GM21723 (cell line): ENCODE measurements around the gene BTN3A1.
"Not testable (repeated sequence)": the region's sequence is repeated elsewhere in the genome, so short reads cannot be mapped to it uniquely, and the experiment has no call there.

ENCODE experiments used
- ATAC-seq: cut with Tn5 transposase; IDR thresholded peaks from one replicate; pipeline ENCODE4 v1.9.1; 2021; ENCODE audit warnings: mild to moderate bottlenecking, moderate library complexity; ENCODE audit not compliant: unreplicated experiment

BTN3A1 gene

DNA sequence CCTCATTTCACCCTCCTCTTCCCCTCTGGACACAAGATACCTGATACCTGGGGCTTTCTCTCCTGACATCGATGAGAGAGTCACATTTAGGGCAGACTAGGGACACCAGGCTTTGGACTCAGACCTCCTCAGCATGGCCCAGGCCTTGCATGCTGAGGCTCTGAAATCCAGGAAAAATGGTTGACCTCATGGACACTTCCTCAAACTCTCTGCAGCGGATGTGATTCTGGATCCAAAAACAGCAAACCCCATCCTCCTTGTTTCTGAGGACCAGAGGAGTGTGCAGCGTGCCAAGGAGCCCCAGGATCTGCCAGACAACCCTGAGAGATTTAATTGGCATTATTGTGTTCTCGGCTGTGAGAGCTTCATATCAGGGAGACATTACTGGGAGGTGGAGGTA, 10.9 kb downstream of the BTN3A1 start:
- ATAC-seq: no peak

DNA sequence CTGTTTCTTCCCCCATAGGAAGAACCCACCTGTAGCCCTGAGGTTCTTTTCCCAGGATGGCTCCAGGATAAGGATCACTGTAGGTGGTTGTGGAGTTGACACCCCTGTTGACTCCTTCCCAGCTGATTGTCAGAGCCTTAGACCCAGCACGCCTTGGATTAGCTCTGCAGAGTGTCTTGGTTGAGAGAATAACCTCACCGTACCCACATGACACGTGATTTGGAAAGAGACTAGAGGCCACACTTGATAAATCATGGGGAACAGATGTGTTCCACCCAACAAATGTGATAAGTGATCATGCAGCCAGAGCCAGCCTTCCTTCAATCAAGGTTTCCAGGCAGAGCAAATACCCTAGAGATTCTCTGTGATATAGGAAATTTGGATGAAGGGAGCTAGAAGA, 12.2 kb downstream of the BTN3A1 start:
- no peak for ATAC-seq

DNA sequence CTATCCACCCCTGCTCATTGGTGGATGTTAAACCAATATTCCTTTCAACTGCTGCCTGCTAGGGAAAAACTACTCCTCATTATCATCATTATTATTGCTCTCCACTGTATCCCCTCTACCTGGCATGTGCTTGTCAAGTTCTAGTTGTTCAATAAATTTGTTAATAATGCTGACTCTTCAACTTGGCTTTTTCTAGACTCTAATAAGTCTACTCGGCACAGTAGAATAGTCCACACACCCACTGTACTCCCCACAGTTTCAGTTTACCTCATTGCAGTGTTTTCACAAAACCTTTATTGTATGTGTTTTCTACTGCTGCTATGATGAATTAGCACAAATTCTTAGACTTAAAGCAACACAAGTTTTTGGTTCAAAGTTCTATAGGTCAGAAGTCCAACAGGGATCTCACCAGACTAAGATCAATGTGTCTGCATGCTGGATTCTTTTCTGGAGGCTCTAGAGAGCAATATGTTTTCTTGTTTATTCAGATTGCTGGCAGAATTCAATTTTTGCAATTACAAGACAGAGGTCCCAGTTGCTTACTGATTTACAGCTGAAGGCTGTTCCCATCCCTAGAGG, 13.1 kb downstream of the BTN3A1 start:
- ATAC-seq: no peak

DNA sequence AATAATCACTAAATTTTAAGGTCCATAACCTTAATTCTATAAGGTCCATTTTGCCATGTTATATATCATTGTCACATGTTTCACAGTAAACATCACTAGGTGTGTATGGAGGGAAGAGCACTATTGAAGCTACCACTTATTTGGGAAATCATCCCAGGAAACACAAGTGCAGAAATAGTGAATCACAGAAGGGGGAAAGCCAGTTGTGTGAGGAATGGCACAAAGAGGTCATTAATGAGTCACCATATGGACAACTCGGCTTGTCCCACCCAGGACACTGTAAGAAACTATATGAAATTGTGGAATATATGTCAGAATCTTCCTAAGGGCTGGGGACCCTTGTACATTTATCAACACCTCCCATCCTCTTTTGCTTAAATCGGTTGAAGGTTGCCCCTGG, 13.7 kb downstream of the BTN3A1 start:
- no peak for ATAC-seq

DNA sequence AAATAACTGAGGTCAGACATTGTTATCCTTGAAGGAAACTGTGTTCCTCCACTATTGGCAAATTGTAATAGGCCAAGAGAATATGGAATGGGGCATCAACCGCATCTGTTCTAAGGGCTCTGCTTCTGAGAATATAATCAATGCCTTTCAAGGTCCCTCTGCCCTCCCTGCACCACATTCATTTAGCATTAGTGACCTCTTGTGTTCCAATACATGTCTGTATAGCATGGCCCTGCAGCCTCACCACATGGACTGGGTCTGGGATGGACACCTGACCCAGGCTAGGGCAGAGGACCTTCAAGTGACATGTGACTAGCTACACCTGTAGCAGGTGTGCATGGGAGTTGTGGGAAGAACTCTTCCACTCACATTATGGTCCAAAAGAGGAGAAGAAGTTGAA, 14.2 kb downstream of the BTN3A1 start:
- no peak for ATAC-seq

DNA sequence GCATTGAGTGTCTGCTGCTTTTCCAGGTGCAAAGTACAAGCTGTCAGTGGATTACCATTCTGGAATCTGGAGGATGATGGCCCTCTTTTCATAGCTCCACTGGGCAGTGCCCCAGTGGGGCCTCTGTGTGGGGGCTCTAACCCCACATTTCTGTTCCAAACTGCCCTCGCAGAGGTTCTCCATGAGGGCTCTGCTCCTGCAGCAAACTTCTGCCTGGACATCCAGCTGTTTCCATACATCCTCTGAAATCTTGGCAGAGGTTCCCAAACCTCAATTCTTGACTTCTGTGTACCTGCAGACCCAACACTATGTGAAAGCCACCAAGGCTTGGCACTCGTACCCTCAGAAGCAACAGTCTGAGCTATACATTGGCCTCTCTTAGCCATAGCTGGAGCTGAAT, 16.0 kb downstream of the BTN3A1 start:
- ATAC-seq: not testable (repeated sequence)

DNA sequence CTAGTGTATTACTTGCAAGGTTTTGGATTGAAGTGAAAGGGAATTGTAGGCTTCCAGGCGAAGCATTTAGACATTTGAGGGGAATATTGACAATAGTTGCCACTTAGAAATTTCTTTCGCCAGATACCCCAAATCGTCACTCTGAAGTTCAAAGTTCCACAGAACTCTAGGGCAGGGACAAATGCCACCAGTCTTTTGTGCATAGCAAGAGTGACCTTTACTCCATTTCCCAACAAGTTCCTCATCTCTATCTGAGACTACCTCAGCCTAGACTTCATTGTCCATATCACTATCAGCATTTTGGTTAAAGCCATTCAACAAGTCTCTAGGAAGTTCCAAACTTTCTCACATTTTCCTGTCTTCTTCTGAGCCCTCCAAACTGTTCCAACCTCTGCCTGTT, 16.7 kb downstream of the BTN3A1 start:
- not testable (repeated sequence) for ATAC-seq

DNA sequence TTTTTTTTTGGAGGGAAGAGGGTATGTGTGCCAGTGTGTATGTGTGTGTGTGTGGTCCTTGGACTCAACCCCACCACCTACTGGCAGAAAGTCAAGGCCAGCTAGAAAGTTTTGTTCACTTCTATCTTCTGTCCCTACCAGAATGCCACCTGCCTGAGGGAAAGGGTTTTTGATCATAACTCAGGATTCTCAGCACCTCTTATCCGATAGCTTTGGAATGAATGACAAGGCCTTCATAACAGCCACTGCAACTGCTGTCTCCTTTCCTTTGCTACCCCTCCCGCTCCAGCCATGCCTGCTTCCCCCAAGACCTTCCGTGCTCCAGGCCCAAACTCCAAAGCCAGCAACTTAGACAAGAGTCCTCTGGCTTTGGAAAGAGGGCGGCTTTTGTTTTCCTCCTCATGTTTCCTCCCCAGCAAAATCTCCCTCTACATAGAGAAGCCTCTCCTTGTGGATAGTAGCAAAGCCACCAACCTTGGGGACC, 18.7 kb downstream of the BTN3A1 start:
- peak; percentile 42 for ATAC-seq

DNA sequence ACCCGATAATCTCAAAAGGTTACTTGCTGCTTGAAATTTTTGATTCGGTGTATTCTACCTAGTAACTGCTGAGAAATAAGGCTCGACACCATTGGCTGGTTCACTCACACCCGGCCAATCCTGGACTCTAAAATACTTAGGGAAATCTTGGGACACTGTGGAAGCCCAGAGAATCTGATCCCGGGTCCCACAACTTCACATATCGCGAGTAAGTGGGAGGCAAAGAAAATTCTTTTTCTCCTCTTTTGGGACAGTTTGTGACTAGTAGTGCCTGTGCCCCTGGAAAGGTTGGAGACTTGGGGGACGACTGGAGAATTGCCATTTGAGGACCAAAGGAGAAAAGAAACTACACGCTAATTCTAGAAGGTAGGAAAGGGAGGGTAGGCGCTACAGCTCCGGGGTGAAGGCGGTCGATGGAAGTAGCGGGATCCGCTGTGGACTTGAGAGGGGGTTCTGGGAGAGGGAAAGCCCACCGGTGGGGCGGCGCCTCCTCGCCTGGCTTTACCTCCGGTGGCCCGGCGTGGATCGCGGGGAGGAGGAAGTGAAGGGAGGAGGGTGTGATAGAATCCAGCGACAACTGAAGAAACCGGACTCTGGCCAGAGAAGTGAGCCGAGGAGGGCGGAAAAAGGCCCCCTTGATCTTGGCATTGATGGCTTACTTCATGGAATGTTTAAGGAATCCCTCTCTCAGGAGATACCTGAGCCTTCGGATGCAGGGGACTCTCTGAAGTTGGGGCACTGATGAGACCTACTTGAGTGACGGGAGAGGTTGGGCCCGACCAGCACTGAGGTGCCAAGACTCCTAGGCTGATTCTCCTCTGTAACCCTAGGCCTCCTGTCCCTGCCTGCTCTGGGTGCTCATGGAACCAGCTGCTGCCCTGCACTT, 19.4 kb downstream of the BTN3A1 start:
- peak; percentile 83 for ATAC-seq

DNA sequence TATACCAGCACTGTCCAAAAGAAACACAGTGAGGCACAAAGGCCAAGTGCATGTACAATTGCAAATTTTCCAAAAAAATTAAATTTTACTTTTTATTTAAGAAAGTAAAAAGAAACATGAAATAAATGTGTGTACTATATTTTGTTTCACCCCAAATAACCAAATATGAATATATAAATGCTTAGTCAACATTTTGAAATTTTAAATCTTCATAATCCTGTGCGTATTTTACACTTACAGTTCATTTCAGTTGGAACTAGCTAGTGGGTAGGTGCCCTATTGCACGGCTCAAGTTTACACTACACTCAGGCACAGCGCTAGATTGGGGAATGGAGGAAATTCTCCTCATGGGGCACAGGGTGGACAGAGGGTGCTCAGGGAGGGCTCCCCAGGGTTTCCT, 20.3 kb downstream of the BTN3A1 start:
- ATAC-seq: no peak

DNA sequence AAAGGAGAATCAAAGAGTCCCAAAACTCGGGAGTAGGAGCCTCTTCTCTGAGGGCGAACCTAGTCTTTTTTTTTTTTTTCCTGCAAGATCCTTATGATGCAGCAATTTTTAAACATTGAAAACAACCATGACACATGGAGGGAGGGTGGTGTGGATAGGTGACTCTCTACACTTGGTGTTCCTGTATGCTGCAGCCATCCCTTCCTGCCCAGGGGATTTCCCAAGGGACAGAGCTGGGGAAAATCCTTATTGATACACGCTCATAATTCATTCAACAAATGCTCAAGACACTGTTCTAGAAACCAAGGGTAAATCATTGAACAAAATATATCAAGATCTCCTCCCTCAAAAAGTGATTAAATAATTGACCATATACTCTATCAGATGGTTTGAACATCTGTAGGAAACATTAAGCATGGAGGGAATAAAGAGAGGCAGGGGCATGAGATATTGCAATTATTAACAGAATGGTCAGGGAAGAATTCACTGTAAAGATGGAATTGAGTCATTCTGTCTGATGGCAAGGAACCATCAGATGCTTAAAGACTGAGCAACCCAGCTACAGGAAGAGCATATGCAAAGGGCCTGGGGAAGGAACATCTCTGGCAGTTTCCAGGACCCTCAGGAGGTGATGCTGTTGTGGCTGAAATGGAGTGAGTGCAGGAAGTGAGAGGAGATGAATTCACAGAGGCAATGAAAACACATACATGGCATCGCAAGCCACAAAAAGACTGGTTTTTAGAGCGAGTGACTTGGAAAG, 24.8 kb downstream of the BTN3A1 start:
- ATAC-seq: no peak

DNA sequence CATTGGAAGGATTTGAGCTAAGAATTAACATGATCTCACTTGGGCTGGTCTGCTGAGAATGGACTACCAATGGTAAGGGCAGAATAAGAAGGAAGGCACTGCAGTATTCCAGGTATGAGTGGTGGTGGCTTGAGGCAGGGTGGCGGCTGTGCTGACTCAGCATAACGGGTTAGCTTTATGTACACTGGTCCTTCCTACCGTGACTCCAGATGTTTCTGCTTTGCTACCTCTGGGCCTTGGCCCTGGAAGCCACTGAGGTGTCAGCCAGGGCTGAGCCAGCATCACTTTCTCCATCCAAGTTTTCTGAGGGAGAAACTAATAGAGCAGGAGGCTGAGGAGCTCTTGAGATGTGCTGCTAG, 25.4 kb downstream of the BTN3A1 start:
- ATAC-seq: no peak

DNA sequence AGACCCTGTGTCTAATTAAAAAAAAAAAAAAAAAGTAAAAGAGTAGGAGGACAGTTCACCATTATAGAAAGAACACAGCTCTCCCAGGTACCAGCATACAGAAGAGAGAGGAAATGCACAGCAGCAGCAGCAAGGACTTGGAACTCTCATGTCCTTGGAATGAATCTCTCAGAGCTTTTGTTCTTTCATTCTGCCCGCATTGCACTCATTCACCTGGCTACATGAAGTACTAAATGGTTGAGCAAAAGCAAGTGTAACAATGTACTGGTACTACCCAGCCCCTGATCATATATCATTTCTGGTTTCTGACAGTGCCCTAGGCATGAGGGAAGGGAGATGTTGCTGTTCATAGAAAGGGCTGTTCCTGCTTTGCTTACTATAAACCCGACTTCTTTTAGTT, 26.1 kb downstream of the BTN3A1 start:
- ATAC-seq: no peak

DNA sequence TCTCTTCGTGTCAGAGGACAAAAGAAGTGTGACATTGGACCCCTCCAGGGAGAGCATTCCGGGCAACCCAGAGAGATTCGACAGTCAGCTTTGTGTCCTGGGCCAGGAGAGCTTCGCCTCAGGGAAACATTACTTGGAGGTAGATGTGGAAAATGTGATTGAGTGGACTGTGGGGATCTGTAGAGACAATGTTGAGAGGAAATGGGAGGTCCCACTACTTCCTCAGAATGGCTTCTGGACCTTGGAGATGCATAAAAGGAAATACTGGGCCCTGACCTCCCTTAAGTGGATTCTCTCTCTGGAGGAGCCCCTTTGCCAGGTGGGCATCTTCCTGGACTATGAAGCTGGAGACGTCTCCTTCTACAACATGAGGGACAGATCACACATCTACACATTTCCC, 28.7 kb downstream of the BTN3A1 start:
- ATAC-seq: no peak

DNA sequence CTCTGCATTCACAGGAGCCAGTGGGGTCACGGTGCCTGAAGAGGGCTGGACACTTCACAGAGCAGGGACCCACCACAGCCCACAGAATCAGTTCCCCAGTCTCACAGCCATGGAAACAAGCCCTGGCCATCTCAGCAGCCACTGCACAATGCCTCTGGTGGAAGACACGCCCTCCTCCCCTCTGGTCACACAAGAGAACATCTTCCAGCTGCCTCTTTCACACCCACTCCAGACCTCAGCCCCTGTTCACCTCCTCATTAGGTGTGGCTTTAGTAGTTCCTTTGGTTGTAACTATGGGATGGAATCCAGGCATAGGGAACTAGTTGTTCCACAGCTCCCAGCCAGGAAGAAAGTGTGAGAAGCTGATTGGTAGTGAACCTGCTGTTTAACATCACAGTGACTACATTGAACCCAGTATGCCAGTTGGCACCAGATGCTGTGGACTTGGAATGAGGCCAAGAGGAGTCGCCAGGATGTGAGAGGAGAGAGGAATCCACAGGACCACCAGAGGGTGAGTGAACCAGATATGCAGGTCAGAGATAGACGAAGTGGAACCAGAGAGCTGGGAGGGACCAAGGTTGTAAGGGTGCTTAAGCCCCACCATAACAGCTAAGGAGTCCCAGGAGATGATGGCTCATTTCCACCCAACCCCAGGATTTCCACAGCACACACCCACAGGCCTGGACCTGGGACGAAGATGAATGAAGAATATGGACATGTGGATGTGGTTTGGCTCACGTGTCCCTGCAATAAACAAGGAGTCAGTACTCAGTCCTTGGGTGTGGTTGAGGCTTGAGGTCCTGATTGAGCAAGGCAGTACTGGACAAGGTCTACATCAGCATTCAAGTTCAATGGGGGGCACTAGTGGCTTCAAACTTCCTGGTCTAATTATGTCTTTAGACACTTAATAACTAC, 29.4 kb downstream of the BTN3A1 start:
- no peak for ATAC-seq

DNA sequence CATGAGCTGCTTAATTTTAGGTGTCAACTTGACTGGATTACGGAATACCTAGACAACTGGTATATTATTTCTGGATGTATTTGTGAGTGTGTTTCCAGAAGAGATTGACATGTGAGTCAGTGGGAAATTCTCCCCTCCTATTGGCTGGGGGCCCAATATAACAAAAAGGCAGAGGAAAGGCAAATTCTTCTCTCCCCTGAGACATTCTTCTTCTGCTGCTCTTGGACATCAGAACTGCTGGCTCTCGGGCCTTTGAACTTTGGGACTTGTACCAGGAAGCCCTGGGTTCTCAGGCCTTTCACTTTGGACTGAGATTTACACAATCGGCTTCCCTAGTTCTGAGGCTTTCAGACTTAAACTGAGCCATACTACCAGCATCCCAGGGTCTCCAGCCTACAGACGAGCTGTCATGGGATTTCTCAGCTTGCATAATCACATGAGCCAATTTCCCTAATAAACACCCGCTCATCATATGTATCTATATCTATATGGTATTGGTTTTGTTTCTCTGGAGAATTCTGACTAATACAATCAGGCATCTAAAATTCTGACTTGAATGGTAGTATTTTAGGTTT, 30.6 kb downstream of the BTN3A1 start:
- no peak for ATAC-seq

DNA sequence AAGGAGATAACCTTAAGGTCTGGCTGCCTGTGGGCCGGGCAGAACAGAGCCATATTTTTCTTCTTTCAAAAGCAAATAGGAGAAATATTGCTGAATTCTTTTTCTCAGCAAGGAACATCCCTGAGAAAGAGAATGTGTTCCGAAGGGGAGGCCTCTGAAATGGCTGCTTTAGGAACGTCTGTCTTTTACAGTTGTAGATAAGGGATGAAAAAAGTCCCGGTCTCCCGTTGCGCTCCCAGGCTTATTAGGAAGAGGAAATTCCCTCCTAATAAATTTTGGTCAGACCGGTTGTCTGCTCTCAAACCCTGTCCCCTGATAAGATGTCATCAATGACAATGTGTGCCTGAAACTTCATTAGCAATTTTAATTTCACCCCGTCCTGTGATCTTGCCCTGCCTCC, 31.6 kb downstream of the BTN3A1 start:
- not testable (repeated sequence) for ATAC-seq

DNA sequence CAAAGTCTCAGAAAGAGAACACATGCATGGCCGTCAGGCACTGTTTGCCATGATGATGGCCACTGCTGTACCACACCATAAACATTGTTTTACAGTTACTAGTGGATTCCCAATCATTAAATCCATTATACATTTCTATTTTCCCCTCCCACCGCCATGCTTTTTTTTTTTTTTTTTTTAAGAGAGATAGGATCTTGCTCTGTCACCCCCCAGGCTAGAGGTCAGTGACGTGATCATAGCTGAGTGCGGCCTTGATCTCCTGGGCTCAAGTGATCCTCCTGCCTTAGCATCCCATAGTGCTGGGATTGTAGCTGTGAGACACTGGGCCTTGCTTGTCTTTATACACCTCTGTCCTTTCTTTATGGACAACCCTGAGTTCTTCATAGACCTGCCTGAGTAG, 33.9 kb downstream of the BTN3A1 start:
- no peak for ATAC-seq

DNA sequence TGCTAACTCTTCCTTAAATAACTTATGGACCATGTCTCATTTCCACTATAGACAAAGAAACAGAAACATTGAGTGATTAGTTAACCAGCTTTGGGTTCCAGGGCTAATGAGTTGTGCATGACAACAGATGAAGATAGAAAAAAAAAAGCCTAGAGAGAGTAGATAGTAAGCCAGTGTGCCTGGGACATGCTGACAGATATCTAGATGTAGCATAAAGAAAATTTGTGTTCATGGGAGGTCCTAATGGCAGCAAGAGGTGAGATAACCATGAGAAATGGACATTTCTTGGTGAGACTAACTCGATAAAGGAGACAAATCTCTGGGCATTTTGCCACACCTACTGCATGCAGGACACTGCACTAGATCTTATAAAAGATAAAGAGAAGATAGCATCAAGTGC, 35.5 kb downstream of the BTN3A1 start:
- no peak for ATAC-seq

DNA sequence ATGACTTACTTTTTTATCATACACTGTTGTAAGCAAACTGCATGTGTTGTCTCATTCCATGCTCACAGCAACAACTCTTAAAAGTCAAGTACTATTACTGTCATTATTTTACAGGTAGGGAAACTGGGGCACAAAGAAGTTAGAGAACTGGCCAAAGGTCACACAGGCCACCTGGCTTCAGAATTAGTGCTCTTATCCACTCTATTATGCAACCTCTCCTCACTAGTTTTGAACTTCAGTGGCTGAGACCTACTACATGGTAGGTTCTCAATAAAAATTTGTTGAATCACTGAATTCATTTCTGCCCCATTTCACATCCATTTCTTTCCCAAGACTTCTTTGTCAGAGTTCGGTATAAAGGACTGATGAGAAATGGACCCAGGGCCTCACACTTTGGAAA, 35.9 kb downstream of the BTN3A1 start:
- ATAC-seq: no peak
